K562 (cell line): ENCODE data around the gene CPEB1. TPM values are rescaled to one million over a fixed set of nuclear protein-coding genes. Genes with fewer than 3 reads are reported as not detected.

Experiments used
- ATAC-seq: fragments of 200-7000 bp; cut with Tn5 transposase; 3 replicates; pipeline ENCODE4 v1.9.1; 2020; ENCODE audit warnings: moderate library complexity
- BruUV-seq: library from RNA; stranded (reverse); fragments of 400-500 nt; replicated peaks from 2 replicates; lab custom pipeline; 2021; lab: Mats Ljungman, UMichigan
- CTCF ChIA-PET: fragments of 300-600 bp; formaldehyde crosslinking; extraction: SDS; loops from one replicate; lab custom pipeline; 2021; ENCODE audit warnings: low intra/inter-chr PET ratio; lab: Yijun Ruan, JAX
- POLR2A ChIA-PET: fragments of 300-600, 350-650 bp; sonication (Branson Sonifier 250); formaldehyde crosslinking; extraction: SDS; loops from one replicate; lab custom pipeline; 2021; ENCODE audit warnings: antibody characterized with exemption, inconsistent platforms; lab: Yijun Ruan, JAX
- DNase-seq, 4 experiments: peaks; one replicate each; pipeline versions ENCODE4 v3.0.0 to v3.0.0-alpha.2; 2011 to 2018; ENCODE audit warnings: low spot score in 3 of 4, mixed read lengths in 3 of 4; ENCODE audit errors: extremely low read depth in 1 of 4
- FAIRE-seq: peaks from 2 replicates; lab custom pipeline; 2011; peaks lifted over from hg19 to GRCh38; lab: Jason Lieb, UNC
- H2AFZ ChIP-seq: 2 replicates; pipeline ENCODE4 v1.6.0; 2011; ENCODE audit warnings: low read depth, low read length, control low read depth, inconsistent platforms
- H3K27ac ChIP-seq: fragments of 200-600 bp; 3 replicates; pipeline ENCODE4 v1.8.0; 2011; ENCODE audit warnings: low read depth, mild to moderate bottlenecking, control low read depth, inconsistent platforms, low read length, moderate library complexity, mixed read lengths; ENCODE audit errors: extremely low read depth
- H3K27me3 ChIP-seq, 2 experiments: fragments of 300-600 bp in 1 of 2; 2 replicates in 1 of 2; 3 replicates in 1 of 2; pipeline versions ENCODE4 v1.6.0 to v1.8.0; 2011; ENCODE audit warnings: inconsistent platforms in 2 of 2, low read length in 2 of 2, mild to moderate bottlenecking in 1 of 2, mixed read lengths in 1 of 2, moderate library complexity in 1 of 2; ENCODE audit not compliant: control insufficient read depth in 2 of 2, insufficient read depth in 2 of 2
- H3K36me3 ChIP-seq: fragments of 300-600 bp; 3 replicates; pipeline ENCODE4 v1.8.0; 2011; ENCODE audit warnings: mild to moderate bottlenecking, low read length, inconsistent platforms; ENCODE audit not compliant: control insufficient read depth, insufficient read depth
- H3K4me1 ChIP-seq, 2 experiments: fragments of 200-600 bp in 1 of 2; replicated peaks in 1 of 2; 2 replicates in 1 of 2; 3 replicates in 1 of 2; pipeline versions ENCODE4 v1.5.1 to v1.8.0; 2011; ENCODE audit warnings: inconsistent platforms in 2 of 2, low read length in 2 of 2, mild to moderate bottlenecking in 1 of 2, mixed read lengths in 1 of 2, moderate library complexity in 1 of 2; ENCODE audit not compliant: control insufficient read depth in 2 of 2, insufficient read depth in 2 of 2
- H3K4me2 ChIP-seq: 2 replicates; pipeline ENCODE4 v1.6.1; 2011; ENCODE audit warnings: low read length, control low read depth, inconsistent platforms, mixed read lengths; ENCODE audit not compliant: insufficient read depth
- H3K4me3 ChIP-seq: fragments of 200-600 bp; sonication (generic), shearing (Covaris generic); 2 replicates; pipeline ENCODE4 v1.5.1; 2016; ENCODE audit warnings: control low read depth, inconsistent platforms
- H3K79me2 ChIP-seq: fragments of 200-600 bp; 3 replicates; pipeline ENCODE4 v1.8.0; 2011; ENCODE audit warnings: low read length, inconsistent platforms; ENCODE audit not compliant: control insufficient read depth, insufficient read depth
- H3K9ac ChIP-seq, 2 experiments: 2 replicates each; pipeline versions ENCODE4 v1.6.0 to v1.6.1; 2011; ENCODE audit warnings: low read depth in 2 of 2, low read length in 2 of 2, control low read depth in 1 of 2, inconsistent platforms in 1 of 2, mild to moderate bottlenecking in 1 of 2, mixed read lengths in 1 of 2; ENCODE audit not compliant: insufficient read depth in 1 of 2
- H3K9me1 ChIP-seq: one replicate; pipeline ENCODE4 v1.6.0; 2011; ENCODE audit warnings: inconsistent platforms, mild to moderate bottlenecking, low read length, moderate library complexity; ENCODE audit not compliant: control insufficient read depth, insufficient read depth
- H3K9me3 ChIP-seq: replicated peaks from 2 replicates; pipeline ENCODE4 v1.5.1; 2011; ENCODE audit warnings: low read depth, low read length, inconsistent platforms; ENCODE audit not compliant: control insufficient read depth, insufficient read depth
- H4K20me1 ChIP-seq: replicated peaks from 2 replicates; pipeline ENCODE4 v1.6.1; 2011; ENCODE audit warnings: low read length, inconsistent platforms, mixed read lengths; ENCODE audit not compliant: control insufficient read depth, insufficient read depth
- CBX3 ChIP-seq, 2 experiments: IDR thresholded peaks; 1 replicate in 1 of 2; 2 replicates in 1 of 2; pipeline ENCODE4 v1.6.1; 2012; ENCODE audit warnings: inconsistent platforms in 2 of 2, low read length in 2 of 2, borderline replicate concordance in 1 of 2, control low read depth in 1 of 2
- CHD2 ChIP-seq: IDR thresholded peaks from 2 replicates; pipeline ENCODE4 v1.6.1; 2011; ENCODE audit warnings: low read depth, low read length
- MEIS2 ChIP-seq: fragments of 450-650 bp; IDR thresholded peaks from 2 replicates; pipeline ENCODE4 v1.6.1; 2014; ENCODE audit warnings: mild to moderate bottlenecking; ENCODE audit not compliant: partially characterized antibody
- MTF1 ChIP-seq: fragments of 250-450 bp; sonication (Bioruptor Pico); IDR thresholded peaks from 2 replicates; pipeline ENCODE4 v1.9.0; 2021; ENCODE audit warnings: moderate library complexity, mild to moderate bottlenecking, inconsistent platforms, borderline replicate concordance
- POLR2A ChIP-seq: fragments of 450-650 bp; conservative IDR thresholded peaks from 2 replicates; pipeline ENCODE4 v1.6.1; 2016
- POLR2B ChIP-seq: fragments of 450-650 bp; IDR thresholded peaks from 2 replicates; pipeline ENCODE4 v1.6.1; 2018; ENCODE audit warnings: low read depth; ENCODE audit not compliant: partially characterized antibody
- SAFB ChIP-seq: fragments of 200-400 bp; formaldehyde crosslinking; IDR thresholded peaks from 2 replicates; pipeline ENCODE4 v1.6.1; 2017; ENCODE audit warnings: low read depth, low read length, borderline replicate concordance
- TAL1 ChIP-seq: fragments of 450-650 bp; IDR thresholded peaks from 2 replicates; pipeline ENCODE4 v1.6.1; 2016; ENCODE audit warnings: mild to moderate bottlenecking
- ZKSCAN8 ChIP-seq: fragments of 200-800 bp; sonication (Bioruptor generic); IDR thresholded peaks from 2 replicates; pipeline ENCODE4 v1.6.1; 2016; ENCODE audit warnings: missing genetic modification characterization, missing compliant biosample characterization
- ZNF589 ChIP-seq: fragments of 200-800 bp; sonication (Bioruptor generic); IDR thresholded peaks from 2 replicates; pipeline ENCODE4 v1.6.1; 2016; ENCODE audit warnings: low read depth, missing genetic modification characterization, missing compliant biosample characterization
- WGBS: fragments of 100-300 bp; shearing (Covaris generic); methylation state at CpG from one replicate; pipeline ENCODE4 v1.1.6; 2016; ENCODE audit warnings: low coverage, mixed read lengths; ENCODE audit not compliant: insufficient coverage; ENCODE audit errors: missing lambda C conversion rate; 5-methylcytosine and 5-hydroxymethylcytosine counted together
- in situ Hi-C: fragments of 300-500 bp; cut with MboI; formaldehyde crosslinking; loops from 4 replicates; pipeline ENCODE4 v1.15.0; 2018; ENCODE audit warnings: inconsistent platforms, mixed read lengths
- intact Hi-C: fragments of 100-400 bp; cut with micrococcal nuclease; formaldehyde crosslinking; loops from 2 replicates; pipeline ENCODE4 v1.14.2; 2022
- polyA plus RNA-seq, 8 experiments: library from polyadenylated mRNA; depleted of rRNA in 4 of 8; stranded (reverse) in 5 of 8; unstranded in 3 of 8; fragments of >200 nt; fragmentation: Nextera tagmentation in 2 of 8; fragmentation: Illumina TruSeq in 1 of 8; extraction: Ambion mirVana in 2 of 8; extraction: Trizol in 1 of 8; gene quantifications; 2 replicates each; pipeline versions ENCODE4 v1.2.1 to v1.2.3, GENCODE V29; 2011 to 2014; ENCODE audit warnings: inconsistent platforms in 1 of 8, missing spikeins in 1 of 8
- total RNA-seq, 7 experiments: library from RNA; depleted of rRNA in 6 of 7; stranded (reverse); fragments of >200 nt in 6 of 7; fragmentation: Illumina TruSeq in 2 of 7; extraction: Trizol in 2 of 7; gene quantifications; 2 replicates each; pipeline versions ENCODE4 v1.2.1 to v1.2.3, GENCODE V29; 2011 to 2021; ENCODE audit warnings: low replicate concordance in 1 of 7
- TF ChIP-seq, protein P1 (sequence below): sonication (generic); formaldehyde crosslinking; IDR thresholded peaks from 2 replicates; pipeline ENCODE4 v1.8.1; 2023; ENCODE audit warnings: mild to moderate bottlenecking, missing genetic modification reagents, moderate library complexity
- TF ChIP-seq, protein P2 (sequence below): fragments of 250-450 bp; sonication (Bioruptor Pico); IDR thresholded peaks from 2 replicates; pipeline ENCODE4 v1.4.0; 2020
- TF ChIP-seq, protein P3 (sequence below): fragments of 250-450 bp; sonication (Bioruptor Pico); IDR thresholded peaks from 2 replicates; pipeline ENCODE4 v1.9.0; 2021; ENCODE audit warnings: mild to moderate bottlenecking

The CPEB1 gene
- total and polyA plus RNA-seq, 9 of the 15 experiments (the other 6 are each of a cell fraction or from before 2014, with no cell fraction given) = 2.2 to 13.4 (median 9.7) TPM

DNA sequence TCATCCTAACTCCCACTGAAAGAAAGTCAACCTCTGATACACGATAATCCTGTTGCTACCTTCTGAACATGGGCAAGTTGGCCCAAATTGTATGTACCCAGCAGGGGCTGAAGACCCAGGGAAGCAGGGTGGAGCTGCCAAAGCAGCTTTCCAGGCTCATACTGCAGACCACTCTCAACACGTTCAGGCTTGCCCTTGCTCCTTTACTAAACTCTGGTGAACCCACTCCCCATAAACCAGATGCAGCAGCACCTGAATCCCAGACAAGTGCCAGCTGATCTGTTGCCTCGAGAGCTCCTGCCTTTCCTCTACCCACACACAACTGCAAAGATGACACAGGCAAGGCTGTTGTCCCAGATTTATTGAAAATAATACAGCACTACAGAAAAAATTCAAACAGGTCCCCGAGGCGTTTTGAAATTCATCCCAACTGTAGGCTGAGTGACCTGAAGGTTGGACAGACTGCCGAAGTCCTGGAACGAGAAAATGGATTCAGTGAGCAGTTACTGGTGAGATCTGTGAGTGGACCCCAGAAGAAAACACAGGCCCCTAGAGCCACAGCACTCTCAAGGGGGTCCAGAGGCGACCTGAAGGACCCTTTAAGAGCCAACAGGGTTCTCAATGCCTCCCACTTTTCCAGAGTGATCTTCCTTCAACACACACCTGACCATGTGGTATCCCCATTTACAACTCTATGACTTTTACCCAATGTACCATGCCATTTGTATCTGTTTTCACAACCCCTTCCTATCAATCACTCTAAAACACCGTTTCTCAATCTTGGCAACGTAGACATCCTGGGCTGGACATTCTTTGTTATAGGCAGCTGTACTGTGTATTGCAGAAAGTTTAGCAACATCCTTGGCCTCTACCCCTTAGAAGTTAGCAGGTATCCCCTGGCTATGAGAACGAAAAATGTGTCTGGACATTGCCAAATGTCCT, 110.5 kb downstream of the CPEB1 start (continued):
- TF ChIP-seq CBX3 (IDR thresholded peaks at IDR 0.05; ENCODE audit: borderline replicate concordance in 1 of 2, low read length in 2 of 2) (no peak), POLR2B (peak; percentile 16), POLR2A (peak; percentile 2), ZNF589 (CRISPR knock-in tag) (no peak)
- TF ChIP-seq, protein P1, sequence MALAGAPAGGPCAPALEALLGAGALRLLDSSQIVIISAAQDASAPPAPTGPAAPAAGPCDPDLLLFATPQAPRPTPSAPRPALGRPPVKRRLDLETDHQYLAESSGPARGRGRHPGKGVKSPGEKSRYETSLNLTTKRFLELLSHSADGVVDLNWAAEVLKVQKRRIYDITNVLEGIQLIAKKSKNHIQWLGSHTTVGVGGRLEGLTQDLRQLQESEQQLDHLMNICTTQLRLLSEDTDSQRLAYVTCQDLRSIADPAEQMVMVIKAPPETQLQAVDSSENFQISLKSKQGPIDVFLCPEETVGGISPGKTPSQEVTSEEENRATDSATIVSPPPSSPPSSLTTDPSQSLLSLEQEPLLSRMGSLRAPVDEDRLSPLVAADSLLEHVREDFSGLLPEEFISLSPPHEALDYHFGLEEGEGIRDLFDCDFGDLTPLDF (CRISPR knock-in tag) = 0 out of 2 replicates have a peak, but pooled peaks have one; percentile 27
- TF ChIP-seq, all 486 proteins: peak for 5

DNA sequence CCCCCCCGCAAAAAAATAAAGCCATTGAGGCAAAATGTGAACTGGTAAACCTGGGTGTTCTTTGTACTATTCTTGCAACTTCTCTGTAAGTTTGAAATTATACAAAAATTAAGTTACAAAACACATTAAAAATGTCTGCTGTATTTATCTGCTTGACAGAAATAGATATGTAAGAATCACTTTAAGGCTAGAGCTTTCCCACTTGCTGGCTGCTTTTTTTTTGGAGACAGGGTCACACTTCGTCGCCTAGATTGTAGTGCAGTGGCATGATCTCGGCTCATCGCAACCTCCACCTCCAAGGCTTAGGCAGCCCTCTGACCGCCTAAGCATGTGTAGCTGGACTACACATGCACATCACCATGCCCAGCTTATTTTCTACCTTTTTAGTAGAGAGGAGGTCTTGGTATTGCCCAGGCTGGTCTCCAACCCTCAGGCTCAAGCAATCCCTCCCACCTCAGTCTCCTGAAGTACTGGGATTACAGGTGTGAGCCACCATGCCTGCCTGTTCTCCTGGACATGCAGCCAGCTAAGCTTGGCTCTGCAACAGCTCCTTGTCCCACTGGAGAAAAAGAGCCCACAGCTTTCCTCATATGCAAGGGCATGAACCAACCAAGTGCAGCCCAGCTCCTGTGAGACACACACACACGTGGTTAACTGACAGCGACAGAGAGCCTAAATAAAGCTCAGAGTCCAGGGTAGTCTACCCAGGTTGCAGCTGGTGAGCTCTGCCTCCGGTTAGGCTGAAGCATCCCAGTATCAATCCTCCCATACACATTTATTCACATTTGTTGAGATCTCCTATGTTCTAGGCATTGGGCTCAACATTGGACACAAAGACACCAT, 111.4 kb downstream of the CPEB1 start:
- peak overlapping the region; percentile 19; the same call in 2 of the 3 replicates for H3K27ac ChIP-seq
- H3K9ac ChIP-seq = no peak overlapping the region; a peak in 1 of 4 replicates
- H3K4me1 ChIP-seq = peaks cover 17 to 21% of the 10 kb centered on the region in 2 experiments; a peak in 4 of 5 replicates
- peaks cover 42% of the 10 kb centered on the region for H4K20me1 ChIP-seq
- H3K36me3 ChIP-seq = peaks cover 66% of the 10 kb centered on the region
- CTCF ChIA-PET = interaction anchor here (0.6 kb wide), 1 partner anchor 473 kb away, joined by 4 read pairs; no protein-coding TSS in a partner anchor
- H3K9me1 ChIP-seq = peaks cover 5% of the 10 kb centered on the region
- H3K79me2 ChIP-seq = peaks cover 47% of the 10 kb centered on the region
- no peaks in the 10 kb centered on the region for H3K27me3 ChIP-seq
- FAIRE-seq = no peak
- in situ Hi-C loops = no loop called here
- DNase-seq = peak in 2 of 4 experiments; percentile 17 to 36
- intact Hi-C loops = no loop called here
- H2AFZ ChIP-seq = no peak overlapping the region
- ATAC-seq = peak; percentile 4
- no TSS peak for BruUV-seq
- POLR2A ChIA-PET = interaction anchor here (0.8 to 8.9 kb wide), 6 partner anchors 8 to 236 kb away, joined by 3 to 95 read pairs (median 4); no protein-coding TSS in a partner anchor
- 74% methylated on average over 6 of the region's 9 CpGs for WGBS
- H3K4me3 ChIP-seq = no peak overlapping the region
- H3K4me2 ChIP-seq = no peak overlapping the region
- H3K9me3 ChIP-seq = no peaks in the 10 kb centered on the region
- TF ChIP-seq CHD2 = no peak
- TF ChIP-seq SAFB = no peak
- TF ChIP-seq, protein P2, sequence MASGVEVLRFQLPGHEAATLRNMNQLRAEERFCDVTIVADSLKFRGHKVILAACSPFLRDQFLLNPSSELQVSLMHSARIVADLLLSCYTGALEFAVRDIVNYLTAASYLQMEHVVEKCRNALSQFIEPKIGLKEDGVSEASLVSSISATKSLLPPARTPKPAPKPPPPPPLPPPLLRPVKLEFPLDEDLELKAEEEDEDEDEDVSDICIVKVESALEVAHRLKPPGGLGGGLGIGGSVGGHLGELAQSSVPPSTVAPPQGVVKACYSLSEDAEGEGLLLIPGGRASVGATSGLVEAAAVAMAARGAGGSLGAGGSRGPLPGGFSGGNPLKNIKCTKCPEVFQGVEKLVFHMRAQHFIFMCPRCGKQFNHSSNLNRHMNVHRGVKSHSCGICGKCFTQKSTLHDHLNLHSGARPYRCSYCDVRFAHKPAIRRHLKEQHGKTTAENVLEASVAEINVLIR (CRISPR knock-in tag) = no peak
- TF ChIP-seq ZKSCAN8 (CRISPR knock-in tag) = no peak
- TF ChIP-seq TAL1 = no peak
- TF ChIP-seq MEIS2 = no peak
- no peak for TF ChIP-seq MTF1 (CRISPR knock-in tag)
- TF ChIP-seq, protein P3, sequence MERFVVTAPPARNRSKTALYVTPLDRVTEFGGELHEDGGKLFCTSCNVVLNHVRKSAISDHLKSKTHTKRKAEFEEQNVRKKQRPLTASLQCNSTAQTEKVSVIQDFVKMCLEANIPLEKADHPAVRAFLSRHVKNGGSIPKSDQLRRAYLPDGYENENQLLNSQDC = no peak
